ENCODE measurements around the gene ASTN2. TPM values are rescaled to one million over a fixed set of nuclear protein-coding genes. Genes with fewer than 3 reads are reported as not detected.
"Not testable (repeated sequence)": the region's sequence is repeated elsewhere in the genome, so short reads cannot be mapped to it uniquely, and the experiment has no call there.

ASTN2 gene
- polyA plus RNA-seq, 1 donor from 2014 or later = 6.8 TPM

GRCh38 chr9:116891424-116891823 lies 523.4 kb downstream of the ASTN2 start:
- no peak overlapping the region for H2AFZ ChIP-seq (ENCODE audit: low read depth, low read length)
- H3K9me2 ChIP-seq (ENCODE audit: insufficient read depth, low read length) = no peaks in the 10 kb centered on the region
- H3K9ac ChIP-seq (ENCODE audit: low read length) = no peak overlapping the region
- TF ChIP-seq MXI1 (conservative IDR thresholded peaks at IDR 0.05; ENCODE audit: poor library complexity, severe bottlenecking) (no peak), RAD21 (conservative IDR thresholded peaks at IDR 0.05) (no peak)
- no peaks in the 10 kb centered on the region for H3F3A ChIP-seq (ENCODE audit: insufficient read depth, low read length, poor library complexity, severe bottlenecking)
- H3K9me3 ChIP-seq (ENCODE audit: low read length) = no peaks in the 10 kb centered on the region
- no peak overlapping the region for H3K27ac ChIP-seq (ENCODE audit: low read length)
- no peak overlapping the region for H3K4me3 ChIP-seq (ENCODE audit: low read length)
- H3K27me3 ChIP-seq (ENCODE audit: insufficient read depth, low read depth, low read length) = no peaks in the 10 kb centered on the region
- H3K4me2 ChIP-seq (ENCODE audit: low read length) = no peak overlapping the region
- H3K79me2 ChIP-seq (replicated peaks; ENCODE audit: insufficient read depth, low read length) = no peaks in the 10 kb centered on the region
- no peaks in the 10 kb centered on the region for H4K20me1 ChIP-seq (ENCODE audit: insufficient read depth)
- H3K36me3 ChIP-seq (ENCODE audit: insufficient read depth, low read length) = no peaks in the 10 kb centered on the region

- H3K4me3 ChIP-seq (ENCODE audit: low read length); H3K9me3 ChIP-seq (ENCODE audit: low read length); H3K9me2 ChIP-seq (ENCODE audit: insufficient read depth, low read length); H3K79me2 ChIP-seq (replicated peaks; ENCODE audit: insufficient read depth, low read length); H2AFZ ChIP-seq (ENCODE audit: low read depth, low read length); H3F3A ChIP-seq (ENCODE audit: insufficient read depth, low read length, poor library complexity, severe bottlenecking); H3K27ac ChIP-seq (ENCODE audit: low read length); H4K20me1 ChIP-seq (ENCODE audit: insufficient read depth); H3K27me3 ChIP-seq (ENCODE audit: insufficient read depth, low read depth, low read length); H3K36me3 ChIP-seq (ENCODE audit: insufficient read depth, low read length); H3K4me2 ChIP-seq (ENCODE audit: low read length); H3K9ac ChIP-seq (ENCODE audit: low read length): not testable (repeated sequence)
These were observed 526.4 kb downstream of the ASTN2 start for GRCh38 chr9:116888476-116888875.

GRCh38 chr9:116888066-116888465 lies 526.8 kb downstream of the ASTN2 start:
- H3K9me3 ChIP-seq (ENCODE audit: low read length) = no peaks in the 10 kb centered on the region
- H3K9me2 ChIP-seq (ENCODE audit: insufficient read depth, low read length) = no peaks in the 10 kb centered on the region
- no peak overlapping the region for H3K27ac ChIP-seq (ENCODE audit: low read length)
- no peaks in the 10 kb centered on the region for H3F3A ChIP-seq (ENCODE audit: insufficient read depth, low read length, poor library complexity, severe bottlenecking)
- H2AFZ ChIP-seq (ENCODE audit: low read depth, low read length) = no peak overlapping the region
- no peaks in the 10 kb centered on the region for H3K36me3 ChIP-seq (ENCODE audit: insufficient read depth, low read length)
- no peak for TF ChIP-seq CTCF (IDR thresholded peaks at IDR 0.05; ENCODE audit: poor library complexity, severe bottlenecking)
- TF ChIP-seq EZH2 (IDR thresholded peaks at IDR 0.05; ENCODE audit: borderline replicate concordance, insufficient read depth, low read length, poor library complexity, severe bottlenecking) = no peak
- no peak for TF ChIP-seq REST (IDR thresholded peaks at IDR 0.05; ENCODE audit: borderline replicate concordance)
- no peak for TF ChIP-seq SMC3 (conservative IDR thresholded peaks at IDR 0.05; ENCODE audit: poor library complexity)
- TF ChIP-seq RAD21 (conservative IDR thresholded peaks at IDR 0.05) = no peak
- TF ChIP-seq POLR2AphosphoS5 (IDR thresholded peaks at IDR 0.05) = no peak
- no peak for TF ChIP-seq MXI1 (conservative IDR thresholded peaks at IDR 0.05; ENCODE audit: poor library complexity, severe bottlenecking)
- no peak for TF ChIP-seq EP300 (conservative IDR thresholded peaks at IDR 0.05; ENCODE audit: poor library complexity, severe bottlenecking)
- TF ChIP-seq TAF1 (IDR thresholded peaks at IDR 0.05; ENCODE audit: low read depth) = no peak
- H3K4me3 ChIP-seq (ENCODE audit: low read length) = no peak overlapping the region
- no peaks in the 10 kb centered on the region for H4K20me1 ChIP-seq (ENCODE audit: insufficient read depth)
- H3K9ac ChIP-seq (ENCODE audit: low read length) = no peak overlapping the region
- no peaks in the 10 kb centered on the region for H3K79me2 ChIP-seq (replicated peaks; ENCODE audit: insufficient read depth, low read length)
- H3K27me3 ChIP-seq (ENCODE audit: insufficient read depth, low read depth, low read length) = no peaks in the 10 kb centered on the region
- no peak overlapping the region for H3K4me2 ChIP-seq (ENCODE audit: low read length)
